HG02571 (cell line): ENCODE data around the gene TGM1.
"Not testable (repeated sequence)": the region's sequence is repeated elsewhere in the genome, so short reads cannot be mapped to it uniquely, and the experiment has no call there.

ENCODE experiments used
- ATAC-seq: cut with Tn5 transposase; IDR thresholded peaks from one replicate; pipeline ENCODE4 v1.9.1; 2021; ENCODE audit warnings: mild to moderate bottlenecking, moderate library complexity; ENCODE audit not compliant: unreplicated experiment

Gene TGM1

DNA sequence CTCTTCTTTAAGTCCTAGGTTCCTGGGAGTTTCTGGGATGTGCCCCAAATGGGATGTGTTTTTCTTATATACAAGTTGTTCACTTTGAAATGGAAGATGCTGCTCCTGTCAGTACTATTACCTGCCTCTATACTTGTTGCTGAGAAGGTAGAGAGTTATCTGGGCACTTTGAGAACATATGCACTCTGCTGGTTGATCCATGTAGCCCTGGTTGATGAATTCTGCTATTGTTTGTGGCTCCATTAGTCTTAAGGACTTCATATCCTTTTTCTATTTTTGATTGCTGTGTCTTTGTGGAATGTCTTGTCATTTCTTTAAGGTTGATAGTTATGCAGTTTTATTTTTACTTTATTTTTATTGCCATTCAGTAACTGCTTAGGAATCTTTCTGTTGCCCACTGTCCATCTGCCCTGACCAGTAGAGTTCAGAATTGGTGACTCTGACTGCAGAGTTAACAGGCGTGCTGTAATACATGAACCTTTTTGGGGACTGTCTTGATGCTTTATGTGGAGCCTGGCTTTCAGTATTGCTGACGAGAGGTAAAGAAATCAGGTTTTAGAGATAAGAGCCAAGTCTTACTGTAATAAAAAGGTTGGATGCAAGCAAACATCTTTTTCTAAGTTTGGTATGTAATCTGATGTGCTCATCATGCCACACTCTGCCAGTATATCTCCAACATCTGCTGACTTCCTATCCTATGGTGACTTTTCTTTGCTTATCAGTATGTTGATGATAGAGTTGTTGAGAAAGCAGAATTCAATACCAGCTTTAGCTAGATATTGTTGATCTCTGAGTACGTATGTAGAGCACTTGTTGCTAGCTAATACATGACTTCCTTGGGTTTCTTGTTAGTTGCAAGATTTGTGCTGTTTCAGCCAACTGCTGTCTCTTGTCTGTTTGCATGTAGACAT, 28.6 kb downstream of the TGM1 start:
- no peak for ATAC-seq

DNA sequence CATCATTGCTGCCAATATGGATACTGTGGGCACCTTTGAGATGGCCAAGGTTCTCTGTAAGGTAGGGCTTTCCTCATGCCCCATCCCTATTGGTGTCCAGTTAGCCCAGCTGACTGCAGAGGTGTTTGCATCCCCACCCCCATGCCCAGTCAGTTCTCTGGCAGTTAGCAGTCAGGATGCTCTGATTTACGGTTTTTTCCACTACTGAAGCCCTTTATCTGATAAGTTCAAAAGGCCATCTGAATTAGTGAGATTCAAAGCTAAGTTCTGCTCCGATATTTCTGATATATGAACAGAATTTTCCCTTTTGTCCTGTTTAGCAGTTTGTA, 29.5 kb downstream of the TGM1 start:
- no peak for ATAC-seq

DNA sequence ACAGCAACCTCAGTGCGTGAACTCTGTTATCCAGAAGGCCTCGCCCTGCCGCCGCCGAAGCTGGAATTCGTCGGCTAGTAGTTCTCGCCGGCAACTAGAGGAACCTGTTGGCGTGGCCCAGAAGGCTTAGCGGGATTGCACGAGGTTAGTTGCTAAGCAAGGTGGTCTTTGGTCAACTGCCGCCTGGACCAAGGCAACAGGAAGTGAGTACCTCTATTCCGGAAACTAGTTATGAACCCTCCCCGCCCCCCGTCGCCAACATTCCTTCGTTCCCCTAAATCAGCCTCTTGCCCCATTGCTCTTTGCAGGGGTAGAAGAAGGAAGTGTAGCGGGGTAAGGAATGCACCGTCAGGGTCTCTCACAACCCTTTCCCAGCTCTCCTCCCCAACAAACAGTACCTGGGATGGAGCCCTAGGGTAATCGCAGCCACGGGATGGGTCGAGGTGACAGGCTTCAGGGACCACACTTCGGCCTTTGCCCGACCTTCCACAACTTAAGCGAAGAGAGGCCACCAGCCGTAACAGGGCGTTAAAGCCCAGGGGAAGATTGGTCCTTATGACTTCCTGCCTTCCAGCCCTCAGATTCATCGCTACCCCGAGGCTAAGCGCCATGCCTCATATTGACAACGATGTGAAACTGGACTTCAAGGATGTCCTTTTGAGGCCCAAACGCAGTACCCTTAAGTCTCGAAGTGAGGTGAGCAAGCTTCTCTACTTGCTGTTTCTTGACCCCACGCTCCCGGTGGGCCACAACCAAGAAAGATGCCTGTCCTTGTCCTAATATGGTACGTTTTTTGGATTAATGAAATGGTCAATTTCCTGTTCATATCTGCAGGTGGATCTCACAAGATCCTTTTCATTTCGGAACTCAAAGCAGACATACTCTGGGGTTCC, 30.1 kb downstream of the TGM1 start, which contains the start of gene GMPR2:
GMPR2 (plus strand) TSS at position 285 of the 893 bp plus-strand sequence; CDS start at position 610, 325 bp downstream.
- ATAC-seq: peak; percentile 58

DNA sequence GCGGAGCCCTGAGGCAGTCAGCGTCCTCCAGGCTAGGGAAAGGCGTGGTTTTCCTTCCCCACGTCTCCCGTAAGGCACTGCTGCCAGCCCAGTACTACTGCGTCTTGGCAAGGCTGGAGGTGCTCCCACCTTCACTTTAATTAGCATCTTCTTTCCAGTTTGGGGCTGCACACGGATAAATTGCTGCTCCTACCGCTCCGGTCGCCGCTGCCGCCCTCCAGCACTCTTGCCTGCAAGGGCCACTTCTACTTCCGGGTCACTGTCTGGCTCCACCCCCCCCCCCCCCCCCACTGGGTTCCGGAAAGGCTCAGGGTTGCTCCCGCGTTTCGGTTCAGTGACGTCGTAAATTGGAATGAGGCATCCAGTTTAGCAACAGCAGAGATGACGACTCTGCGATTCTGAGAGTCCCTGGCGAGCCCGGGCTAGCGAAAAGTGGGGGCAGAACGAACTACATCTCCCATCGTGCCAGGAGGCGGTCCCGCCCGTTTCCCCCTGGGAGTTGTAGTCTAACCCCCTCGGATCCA, 30.8 kb downstream of the TGM1 start, which contains the start of gene NEDD8:
NEDD8 (minus strand) TSS at position 247 of the 524 bp plus-strand sequence; CDS start at position 147, 100 bp downstream.
- ATAC-seq: peak; percentile 72

DNA sequence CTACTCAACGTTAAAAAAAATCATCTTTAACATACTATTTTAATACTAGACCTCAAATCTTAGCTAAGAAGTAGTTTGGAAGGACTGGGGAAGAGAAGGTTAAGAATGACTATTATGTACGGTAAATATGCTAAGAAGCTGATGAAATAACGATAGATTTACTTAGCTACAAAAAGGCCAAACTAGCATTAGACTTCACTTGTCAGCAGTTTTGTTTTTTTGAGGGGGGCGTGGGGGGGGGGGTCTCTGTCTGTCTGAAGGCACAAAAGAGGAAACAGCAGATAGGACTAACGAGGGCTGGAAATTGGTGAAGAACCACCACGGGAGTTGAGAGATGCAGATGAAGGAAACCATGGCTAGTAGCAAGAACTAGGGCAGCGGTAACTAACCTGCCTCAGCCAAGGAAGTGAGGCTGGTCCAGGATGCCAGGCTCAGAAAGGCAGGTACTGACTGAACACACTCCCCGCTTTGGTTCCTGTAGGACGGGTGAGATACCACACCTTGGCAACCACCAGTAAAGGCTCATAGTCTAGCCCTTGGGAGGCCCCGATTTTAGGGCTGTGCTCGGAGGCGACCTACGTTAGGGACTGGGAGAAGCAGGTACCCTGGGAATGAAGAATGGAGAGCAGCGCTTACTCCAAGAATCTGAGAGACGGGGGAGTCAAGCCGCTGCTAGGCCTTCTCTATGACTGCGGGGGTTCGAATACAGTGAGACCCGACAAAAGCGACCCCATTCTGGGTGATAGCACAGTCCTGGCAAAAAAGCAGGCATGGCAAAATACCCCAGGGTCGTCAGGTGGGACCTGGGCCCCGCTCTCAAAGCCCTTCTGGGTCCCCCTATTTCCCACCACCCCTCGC, 31.5 kb downstream of the TGM1 start:
- no peak for ATAC-seq

DNA sequence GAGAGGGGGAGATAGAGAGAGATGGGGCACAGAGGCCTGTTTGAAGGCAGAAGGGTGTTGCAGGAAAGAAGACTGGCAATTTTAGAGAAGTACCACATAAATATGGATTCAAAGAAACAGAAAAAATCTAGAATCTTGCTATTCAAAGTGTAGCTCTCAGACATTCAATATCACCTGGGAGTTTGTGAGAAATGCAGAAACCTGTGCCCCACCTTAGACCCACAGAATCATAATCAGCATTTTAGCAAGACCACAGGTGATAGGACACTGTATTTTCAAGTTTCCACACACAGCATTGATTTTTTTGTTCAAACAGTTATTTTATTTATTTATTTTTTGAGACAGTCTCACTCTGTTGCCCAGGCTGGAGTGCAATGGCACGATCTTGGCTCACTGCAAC, 34.1 kb downstream of the TGM1 start:
- no peak for ATAC-seq

DNA sequence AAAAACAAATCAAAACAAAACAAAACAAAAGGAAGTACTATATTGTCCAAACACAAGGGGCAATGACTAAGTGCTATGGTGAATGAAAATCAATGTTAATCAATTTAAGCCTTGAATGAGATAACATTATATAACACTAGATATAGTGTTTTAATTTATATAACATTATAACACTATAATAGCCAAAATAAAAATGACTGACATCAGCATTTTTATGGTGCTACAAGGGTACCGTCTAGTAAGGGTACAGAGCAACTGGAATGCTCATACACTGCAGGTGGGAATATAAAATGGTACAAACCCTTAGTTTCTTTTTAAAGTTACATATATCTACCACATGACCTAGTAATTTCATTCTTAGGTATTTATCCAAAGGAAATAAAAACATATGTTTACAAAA, 36.5 kb downstream of the TGM1 start:
- ATAC-seq: no peak

DNA sequence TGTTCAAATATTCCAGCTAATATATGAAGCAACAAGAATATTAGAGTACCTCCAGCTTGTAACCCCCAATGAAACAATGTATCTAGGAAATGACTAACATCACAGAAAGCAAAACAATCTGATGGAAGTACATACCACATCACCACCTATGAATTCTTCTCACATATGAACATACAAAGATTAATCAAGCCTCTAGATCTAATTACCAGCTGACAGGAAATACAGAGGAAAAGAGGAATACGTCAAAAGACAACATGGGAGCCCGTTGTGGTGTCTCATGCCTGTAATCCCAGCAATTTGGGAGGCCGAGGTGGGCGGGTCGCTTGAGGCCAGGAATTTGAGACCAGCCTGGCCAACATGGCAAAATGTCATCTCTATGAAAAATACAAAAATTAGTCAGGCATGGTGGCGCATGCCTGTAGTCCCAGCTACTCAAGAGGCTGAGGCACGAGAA, 38.3 kb downstream of the TGM1 start:
- ATAC-seq: no peak

DNA sequence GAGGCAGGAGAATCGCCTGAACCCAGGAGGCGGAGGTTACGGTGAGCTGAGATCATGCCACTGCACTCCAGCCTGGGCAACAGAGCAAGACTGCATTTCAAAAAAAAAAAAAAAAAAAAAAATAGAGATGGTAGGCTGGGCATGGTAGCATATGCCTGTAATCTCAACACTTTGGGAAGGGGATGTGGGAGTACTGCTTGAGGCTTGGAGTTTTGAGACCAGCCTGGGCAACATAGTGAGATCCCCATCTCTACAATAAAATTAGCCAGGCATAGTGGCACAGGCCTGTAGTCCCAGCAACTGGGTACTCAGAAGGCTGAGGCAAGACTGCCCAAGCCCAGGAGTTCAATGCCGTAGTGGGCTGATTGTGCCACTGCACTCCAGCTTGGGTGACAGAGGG, 40.0 kb downstream of the TGM1 start:
- ATAC-seq: not testable (repeated sequence)

DNA sequence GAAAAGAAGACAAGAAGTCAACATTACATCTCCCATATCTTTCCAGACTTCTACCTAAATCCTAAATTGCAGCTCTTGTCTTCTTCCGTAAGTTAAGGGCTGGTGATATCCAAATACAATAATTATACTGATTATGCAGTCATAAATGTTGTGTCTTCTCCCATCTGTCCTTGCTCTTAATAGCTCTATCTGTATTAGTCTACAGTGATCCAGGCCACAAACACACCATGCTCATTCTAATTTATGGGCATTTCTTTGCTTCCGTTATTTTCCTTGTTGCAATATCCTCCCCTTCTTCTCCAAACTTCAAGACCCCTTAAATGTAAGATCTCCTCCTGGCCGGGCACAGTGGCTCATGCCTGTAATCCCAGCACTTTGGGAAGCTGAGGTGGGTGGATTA, 43.5 kb downstream of the TGM1 start:
- ATAC-seq: no peak

DNA sequence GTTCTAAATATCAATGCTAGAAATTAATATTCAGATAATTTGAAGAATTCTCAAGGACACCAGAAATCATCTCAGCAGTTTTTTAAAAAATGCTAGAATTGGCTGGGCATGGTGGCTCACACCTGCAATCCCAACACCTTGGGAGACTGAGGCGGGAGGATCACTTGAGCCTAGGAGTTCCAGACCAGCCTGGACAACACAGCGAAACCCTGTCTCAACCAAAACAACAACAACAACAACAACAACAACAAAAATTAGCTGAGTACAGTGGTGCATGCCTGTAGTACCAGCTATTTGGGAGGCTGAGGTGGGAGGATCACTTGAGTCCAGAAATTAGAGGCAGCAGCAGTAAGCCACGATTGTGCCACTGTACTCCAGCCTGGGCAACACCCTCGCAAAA, 43.9 kb downstream of the TGM1 start:
- no peak for ATAC-seq

DNA sequence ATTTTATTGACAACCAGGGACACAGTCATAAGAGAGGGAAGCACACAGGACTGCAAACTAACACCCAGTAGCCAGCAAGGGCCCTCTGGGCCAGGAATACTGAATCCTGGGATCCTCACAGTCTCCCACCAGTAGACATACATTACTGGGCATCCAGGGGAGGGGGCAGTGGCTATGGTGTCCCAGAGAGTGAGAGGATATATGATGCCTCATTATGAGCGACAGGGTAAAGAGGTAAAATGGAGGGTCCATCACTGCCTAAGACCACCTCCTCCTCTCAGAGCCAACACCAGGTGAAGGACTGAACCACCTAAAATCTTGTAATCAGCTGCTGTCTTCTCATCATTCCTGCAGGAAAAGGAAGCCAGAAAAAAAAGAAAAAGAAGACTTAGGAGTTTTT, 46.1 kb downstream of the TGM1 start:
- not testable (repeated sequence) for ATAC-seq

DNA sequence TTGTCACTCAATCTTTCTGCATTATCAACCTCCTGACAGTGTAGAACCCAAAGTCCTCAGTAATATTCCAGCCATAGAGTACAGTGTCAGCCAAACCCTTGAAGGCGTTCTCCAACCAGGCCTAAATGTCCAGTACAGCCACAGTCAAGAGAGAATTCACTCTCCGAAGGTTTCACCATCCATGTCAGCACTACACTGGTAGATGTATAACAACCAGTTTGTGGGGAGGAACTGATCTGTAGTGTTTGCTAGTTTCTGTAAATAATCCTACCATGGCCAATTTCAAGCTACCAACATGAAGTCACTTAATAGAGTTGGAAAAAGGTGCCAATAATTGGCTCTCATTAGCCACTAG, 46.7 kb downstream of the TGM1 start:
- ATAC-seq: no peak

DNA sequence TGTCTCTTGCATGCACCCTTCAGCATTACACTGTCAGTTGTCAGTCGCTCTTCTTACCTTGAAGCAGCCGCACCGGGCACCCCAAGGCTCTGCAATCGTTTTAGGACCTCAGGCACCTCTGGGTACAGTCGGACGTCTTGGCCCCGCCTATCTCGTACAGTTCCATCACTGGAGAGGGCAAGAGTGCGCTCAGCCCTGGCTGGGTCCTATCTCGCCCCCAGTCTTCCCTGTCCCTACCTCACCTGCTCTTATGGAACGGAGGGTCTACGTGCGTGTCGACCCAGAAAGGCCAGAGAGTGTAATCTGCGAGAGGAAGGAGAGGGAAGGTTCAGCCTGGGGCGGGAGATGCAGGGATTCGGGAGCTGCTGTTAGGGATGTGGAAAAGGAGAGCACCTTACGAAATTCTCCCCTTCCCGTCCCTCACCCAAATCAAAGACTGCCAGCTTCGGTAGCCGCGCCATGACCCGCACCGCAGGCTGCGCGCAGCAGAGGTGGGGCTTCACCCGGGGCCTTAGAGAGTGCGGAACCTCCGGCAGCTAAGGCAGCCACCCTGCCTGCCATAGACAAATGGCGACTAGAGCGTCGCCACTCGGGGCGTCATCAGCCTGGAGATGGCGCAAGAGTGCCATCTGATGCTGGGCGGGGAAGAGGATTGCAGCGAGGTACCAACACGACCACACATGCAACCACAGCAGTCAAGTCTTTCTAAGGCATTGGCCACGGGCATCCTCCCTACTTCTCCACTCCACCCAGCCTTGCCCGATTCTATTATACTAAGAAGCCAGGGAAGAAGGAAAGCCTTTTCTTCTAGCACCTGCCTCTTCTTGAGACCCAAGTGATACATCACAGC, 47.3 kb downstream of the TGM1 start, which contains the start of gene MDP1:
MDP1 (minus strand) TSS at position 572 of the 850 bp plus-strand sequence; CDS start at position 461, 111 bp downstream.
- peak; percentile 54 for ATAC-seq

DNA sequence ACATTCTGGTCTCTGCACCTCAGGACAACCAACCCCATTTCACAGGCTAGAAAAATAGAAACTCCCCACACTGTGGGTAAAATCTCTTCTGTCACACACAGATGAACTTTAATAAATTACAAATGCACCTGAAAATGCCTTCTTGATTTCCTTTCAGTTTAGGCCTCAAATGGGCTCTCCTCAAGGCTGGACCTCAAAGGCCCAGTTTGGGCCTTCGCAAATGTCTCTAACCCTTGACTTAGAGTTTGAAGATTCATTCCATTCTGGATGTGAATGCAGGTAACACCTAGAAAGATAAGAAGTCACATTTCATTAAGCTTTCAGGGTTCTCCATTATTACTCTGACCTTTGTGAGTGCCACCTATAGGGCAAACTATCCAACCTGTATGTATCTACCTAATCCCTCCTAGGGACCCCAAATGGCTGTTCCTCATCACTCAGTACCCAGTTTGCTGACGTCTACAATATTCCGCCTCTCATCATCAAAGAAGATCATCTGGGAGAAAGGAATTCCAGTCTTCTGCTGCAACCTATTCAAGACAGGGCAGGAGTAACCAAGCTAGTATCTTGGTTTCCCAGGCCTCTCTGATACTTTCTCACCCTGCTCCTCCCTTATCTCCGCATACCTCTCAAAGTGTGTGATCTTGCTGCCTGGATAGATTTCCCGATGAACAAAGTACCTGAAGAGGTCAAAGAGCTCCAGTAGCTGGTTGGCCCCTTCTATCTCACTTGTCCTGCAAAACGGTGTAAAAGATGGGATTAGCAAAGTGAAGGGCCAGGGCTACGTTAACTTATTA, 48.9 kb downstream of the TGM1 start:
- ATAC-seq: no peak

DNA sequence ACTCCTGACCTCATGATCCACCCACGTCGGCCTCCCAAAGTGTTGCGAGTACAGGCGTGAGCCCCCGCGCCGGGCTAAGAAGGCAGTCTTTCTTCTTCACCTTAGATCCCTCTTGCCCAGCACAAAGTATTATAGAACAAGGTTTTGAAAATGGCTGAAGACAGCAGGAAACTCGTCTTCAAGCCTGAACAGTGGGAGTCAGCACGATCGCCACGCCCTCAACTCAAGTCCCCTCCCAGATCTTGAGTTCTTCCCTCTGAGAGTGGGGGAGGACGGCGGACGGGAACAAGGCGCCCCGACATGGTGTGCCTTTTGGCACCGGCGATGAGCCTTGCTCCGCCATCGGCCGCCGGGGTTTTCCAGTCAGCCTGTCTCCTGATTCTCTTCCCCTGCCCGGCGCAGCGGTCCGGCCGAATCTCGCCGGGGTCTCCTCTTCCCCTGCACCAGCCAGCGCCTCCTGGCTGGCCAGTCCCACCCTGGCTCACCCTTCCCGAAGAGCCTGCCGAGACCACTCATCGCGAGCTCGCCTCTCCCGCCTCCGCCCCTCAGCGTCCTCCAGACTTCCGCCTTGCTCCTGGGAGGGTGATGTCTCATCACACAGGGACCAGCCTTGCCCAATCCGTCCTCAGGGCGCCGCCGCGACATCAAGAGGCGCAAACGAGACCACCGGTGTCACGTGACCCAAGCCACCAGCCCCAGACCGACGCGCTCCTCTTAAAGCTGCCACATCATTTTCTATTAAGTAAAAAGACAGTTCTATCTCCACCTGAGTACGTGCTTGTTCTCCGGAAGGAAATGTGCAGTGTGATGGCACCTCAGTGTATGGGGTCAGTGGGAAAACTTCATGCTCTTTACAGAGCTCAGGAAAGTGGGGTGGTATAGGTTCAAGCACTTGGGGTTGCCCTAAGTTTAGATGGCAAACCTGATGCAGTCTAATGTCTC, 49.8 kb downstream of the TGM1 start, which contains the start of gene CHMP4A:
CHMP4A (minus strand) TSS at position 565 of the 942 bp plus-strand sequence; CDS start at position 516, 49 bp downstream.
- ATAC-seq: peak; percentile 75

DNA sequence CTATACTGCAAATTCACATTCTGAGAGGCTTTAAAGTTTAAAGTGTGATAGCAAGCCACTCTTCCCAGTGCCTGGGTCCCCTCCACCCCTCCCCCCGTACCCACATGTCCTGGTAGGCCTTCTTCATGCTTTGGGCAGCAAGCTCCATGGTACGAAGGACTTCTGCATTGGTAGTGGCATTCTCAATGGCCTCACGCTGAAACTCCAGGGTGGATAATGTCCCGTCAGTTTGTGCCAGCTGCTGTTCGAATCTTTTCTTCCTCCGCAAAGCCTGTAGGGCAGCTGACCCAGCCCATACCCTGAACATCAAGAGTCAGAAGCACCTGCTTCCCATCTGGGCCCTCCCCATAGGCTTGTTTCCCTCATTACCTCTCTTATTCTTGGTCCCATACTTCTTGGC, 51.7 kb downstream of the TGM1 start:
- ATAC-seq: no peak
